CD4-positive, alpha-beta memory T cell (primary cell): ENCODE measurements around the gene CCDC59. TPM values are rescaled to one million over a fixed set of nuclear protein-coding genes. Genes with fewer than 3 reads are reported as not detected.

ENCODE experiments used
- CTCF ChIA-PET: fragments of 350-600 bp; sonication (Branson Sonifier 250); formaldehyde crosslinking; loops from one replicate; lab custom pipeline; 2021; ENCODE audit warnings: inconsistent platforms; ENCODE audit not compliant: partially characterized antibody; lab: Charles Lee
- POLR2A ChIA-PET: fragments of 350-600 bp; sonication (Branson Sonifier 250); formaldehyde crosslinking; loops from one replicate; lab custom pipeline; 2021; ENCODE audit not compliant: partially characterized antibody; lab: Charles Lee
- DNase-seq, 5 donors: peaks; one replicate each; pipeline versions ENCODE4 v3.0.0 to v3.0.0-alpha.2; 2020 to 2022; ENCODE audit warnings: mixed read lengths in 1 of 5
- H3K27ac ChIP-seq: one replicate; pipeline ENCODE4 v1.7.0; 2013; ENCODE audit warnings: low read depth, low read length
- H3K27me3 ChIP-seq: 2 replicates; pipeline ENCODE4 v1.7.0; 2013; ENCODE audit warnings: mild to moderate bottlenecking, low read length, moderate library complexity; ENCODE audit not compliant: insufficient read depth
- H3K36me3 ChIP-seq: 2 replicates; pipeline ENCODE4 v1.7.0; 2013; ENCODE audit warnings: mild to moderate bottlenecking, low read length, moderate library complexity; ENCODE audit not compliant: insufficient read depth
- H3K4me1 ChIP-seq: 2 replicates; pipeline ENCODE4 v1.7.0; 2013; ENCODE audit warnings: mild to moderate bottlenecking, low read length, moderate library complexity; ENCODE audit not compliant: insufficient read depth
- H3K4me3 ChIP-seq, 2 donors: one replicate each; pipeline ENCODE4 v1.7.0; 2013; ENCODE audit warnings: low read length in 2 of 2, mild to moderate bottlenecking in 1 of 2
- H3K9me3 ChIP-seq, 2 donors: one replicate each; pipeline ENCODE4 v1.7.0; 2013; ENCODE audit warnings: low read length in 2 of 2, control low read depth in 1 of 2; ENCODE audit not compliant: control insufficient read depth in 1 of 2
- H3K27ac Mint-ChIP-seq, 7 donors: one replicate each; pipeline ENCODE4 v1.8.0; 2020 to 2021; ENCODE audit warnings: mixed read lengths in 7 of 7, mild to moderate bottlenecking in 6 of 7, inconsistent platforms in 3 of 7, moderate library complexity in 3 of 7
- H3K27me3 Mint-ChIP-seq, 2 donors: one replicate each; pipeline ENCODE4 v1.8.0; 2020 to 2021; ENCODE audit warnings: mixed read lengths in 2 of 2
- H3K36me3 Mint-ChIP-seq, 2 donors: one replicate each; pipeline ENCODE4 v1.8.0; 2020 to 2021; ENCODE audit warnings: mixed read lengths in 2 of 2, inconsistent platforms in 1 of 2, mild to moderate bottlenecking in 1 of 2
- H3K4me1 Mint-ChIP-seq, 4 donors: one replicate each; pipeline ENCODE4 v1.8.0; 2020 to 2021; ENCODE audit warnings: mixed read lengths in 4 of 4, mild to moderate bottlenecking in 1 of 4
- H3K4me3 Mint-ChIP-seq, 8 donors: one replicate each; pipeline ENCODE4 v1.8.0; 2020 to 2021; ENCODE audit warnings: mixed read lengths in 8 of 8, mild to moderate bottlenecking in 7 of 8, moderate library complexity in 6 of 8, inconsistent platforms in 3 of 8
- H3K9me3 Mint-ChIP-seq, 8 donors: one replicate each; pipeline ENCODE4 v1.8.0; 2020 to 2021; ENCODE audit warnings: mixed read lengths in 8 of 8, mild to moderate bottlenecking in 5 of 8, inconsistent platforms in 3 of 8, moderate library complexity in 1 of 8
- intact Hi-C: fragments of 100-400 bp; cut with micrococcal nuclease; formaldehyde crosslinking; loops from one replicate; pipeline ENCODE4 v1.15.1; 2023
- polyA plus RNA-seq, 2 donors: library from polyadenylated mRNA; unstranded; fragments of 300-500 nt; fragmentation: Illumina TruSeq; gene quantifications; one replicate each; pipeline ENCODE4 v1.2.3, GENCODE V29; 2021
- total RNA-seq, 2 experiments: library from RNA; stranded (reverse); gene quantifications; one replicate each; pipeline ENCODE4 v1.2.3, GENCODE V29; 2021

Gene CCDC59
- total and polyA plus RNA-seq, 4 experiments from 2014 or later: 58.1 to 89.4 (median 72.9) TPM

GRCh38 chr12:82325540-82326336, 32.4 kb downstream of the CCDC59 start:
- H3K4me3 ChIP-seq: no peak overlapping the region
- Mint-ChIP-seq H3K36me3 (no peaks in the 10 kb centered on the region), H3K27me3 (peaks cover 0 to 3% of the 10 kb centered on the region in 2 donors), H3K9me3 (peaks cover 0 to 2% (median 0%) of the 10 kb centered on the region in 8 donors), H3K4me3 (no peak overlapping the region), H3K27ac (no peak overlapping the region), H3K4me1 (no peaks in the 10 kb centered on the region)
- no peaks in the 10 kb centered on the region for H3K4me1 ChIP-seq
- H3K36me3 ChIP-seq: no peaks in the 10 kb centered on the region
- H3K27ac ChIP-seq: no peak overlapping the region
- intact Hi-C loops: no loop called here
- H3K27me3 ChIP-seq: no peaks in the 10 kb centered on the region
- POLR2A ChIA-PET: no interaction called here
- CTCF ChIA-PET: no interaction called here
- no peaks in the 10 kb centered on the region for H3K9me3 ChIP-seq
- DNase-seq: no peak

GRCh38 chr12:82319276-82319675, 38.9 kb downstream of the CCDC59 start:
- no peak for DNase-seq
- H3K36me3 Mint-ChIP-seq: no peaks in the 10 kb centered on the region
- H3K4me3 ChIP-seq: no peak overlapping the region
- CTCF ChIA-PET: no interaction called here
- no peaks in the 10 kb centered on the region for H3K36me3 ChIP-seq
- no peaks in the 10 kb centered on the region for H3K4me1 ChIP-seq
- no peaks in the 10 kb centered on the region for H3K9me3 ChIP-seq
- H3K27me3 Mint-ChIP-seq: peaks cover 0 to 3% of the 10 kb centered on the region in 2 donors
- no peak overlapping the region for H3K27ac ChIP-seq
- POLR2A ChIA-PET: no interaction called here
- no peaks in the 10 kb centered on the region for H3K4me1 Mint-ChIP-seq
- no peaks in the 10 kb centered on the region for H3K27me3 ChIP-seq
- intact Hi-C loops: no loop called here
- no peak overlapping the region for H3K27ac Mint-ChIP-seq
- H3K4me3 Mint-ChIP-seq: no peak overlapping the region
- H3K9me3 Mint-ChIP-seq: peaks cover 0 to 6% (median 0%) of the 10 kb centered on the region in 8 donors

DNA sequence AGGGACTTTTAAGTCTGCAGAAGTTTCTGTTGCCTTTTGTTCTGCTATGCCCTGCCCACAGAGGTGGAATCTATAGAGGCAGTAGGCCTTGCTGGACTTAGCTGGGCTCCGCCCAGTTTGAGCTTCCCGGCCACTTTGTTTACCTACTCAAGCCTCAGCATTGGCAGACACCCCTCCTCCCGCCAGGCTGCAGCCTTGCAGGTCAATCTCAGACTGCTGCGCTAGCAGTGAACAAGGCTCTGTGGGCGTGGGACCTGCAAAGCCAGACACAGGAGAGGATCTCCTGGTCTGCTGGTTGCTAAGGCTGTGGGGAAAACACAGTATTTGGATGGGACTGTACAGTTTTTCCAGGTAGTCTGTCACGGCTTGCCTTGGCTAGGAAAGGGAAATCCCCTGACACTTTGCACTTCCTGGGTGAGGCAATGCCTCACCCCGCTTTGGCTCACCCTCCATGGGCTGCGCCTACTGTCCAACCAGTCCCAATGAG, 43.7 kb downstream of the CCDC59 start:
- Mint-ChIP-seq H3K27me3 (peaks cover 3 to 5% of the 10 kb centered on the region in 2 donors), H3K4me1 (no peaks in the 10 kb centered on the region), H3K36me3 (no peaks in the 10 kb centered on the region), H3K9me3 (peaks cover 0 to 8% (median 4%) of the 10 kb centered on the region in 8 donors), H3K4me3 (no peak overlapping the region), H3K27ac (peak overlapping the region in 1 of 7 donors; percentile 11)
- Histone ChIP-seq H3K27me3 (no peaks in the 10 kb centered on the region), H3K36me3 (no peaks in the 10 kb centered on the region), H3K27ac (no peak overlapping the region), H3K9me3 (no peaks in the 10 kb centered on the region), H3K4me1 (no peaks in the 10 kb centered on the region), H3K4me3 (no peak overlapping the region)
- POLR2A ChIA-PET: no interaction called here
- no peak for DNase-seq
- intact Hi-C loops: no loop called here
- CTCF ChIA-PET: no interaction called here

Other genes with a start within 250 kb of the CCDC59 start
- gene METTL25, start 142 bp upstream of the CCDC59 start, total RNA-seq: 10 to 100 TPM; 25.7 to 26.3 TPM
- 10 to 100 TPM in 1 of 2 donors, 1 to 10 TPM in 1; 9.9 to 10.4 TPM for gene METTL25, start 142 bp upstream of the CCDC59 start, polyA plus RNA-seq